MM.1S (cell line): ENCODE results near the gene GAL.

Experiments used
- DNase-seq: peaks from one replicate; pipeline ENCODE4 v3.0.0-alpha.2; 2015
- H2AFZ ChIP-seq: fragments of 300-600 bp; sonication (generic); 2 replicates; pipeline ENCODE4 v1.6.0; 2016; ENCODE audit warnings: antibody characterized with exemption, low read length
- H3F3A ChIP-seq: fragments of 300-600 bp; sonication (generic); 2 replicates; pipeline ENCODE4 v1.6.1; 2016; ENCODE audit warnings: mild to moderate bottlenecking, antibody characterized with exemption, low read length, moderate library complexity, mixed read lengths; ENCODE audit not compliant: insufficient read depth
- H3K27ac ChIP-seq: fragments of 300-600 bp; sonication (generic); 2 replicates; pipeline ENCODE4 v1.5.1; 2016; ENCODE audit warnings: mild to moderate bottlenecking, low read length
- H3K27me3 ChIP-seq: fragments of 300-600 bp; sonication (generic); replicated peaks from 2 replicates; pipeline ENCODE4 v1.6.0; 2016; ENCODE audit warnings: low read length; ENCODE audit not compliant: insufficient read depth
- H3K36me3 ChIP-seq: fragments of 300-600 bp; sonication (generic); replicated peaks from 2 replicates; pipeline ENCODE4 v1.6.1; 2016; ENCODE audit warnings: mild to moderate bottlenecking, low read length, mixed read lengths; ENCODE audit not compliant: insufficient read depth
- H3K4me1 ChIP-seq: fragments of 300-600 bp; sonication (generic); 2 replicates; pipeline ENCODE4 v1.6.1; 2016; ENCODE audit warnings: low read length, mixed read lengths
- H3K4me2 ChIP-seq: fragments of 300-600 bp; sonication (generic); 2 replicates; pipeline ENCODE4 v1.6.0; 2016; ENCODE audit warnings: low read depth, low read length
- H3K4me3 ChIP-seq: fragments of 300-600 bp; sonication (generic); 2 replicates; pipeline ENCODE4 v1.5.1; 2016; ENCODE audit warnings: low read length, mixed read lengths
- H3K79me2 ChIP-seq: fragments of 300-600 bp; sonication (generic); 2 replicates; pipeline ENCODE4 v1.6.1; 2016; ENCODE audit warnings: mixed run types, low read length, mixed read lengths
- H3K9ac ChIP-seq: fragments of 300-600 bp; sonication (generic); 2 replicates; pipeline ENCODE4 v1.6.1; 2016; ENCODE audit warnings: low read length, mixed read lengths
- H3K9me2 ChIP-seq: fragments of 300-600 bp; sonication (generic); replicated peaks from 2 replicates; pipeline ENCODE4 v1.6.1; 2016; ENCODE audit warnings: mild to moderate bottlenecking, low read length, mixed read lengths; ENCODE audit not compliant: insufficient read depth
- H3K9me3 ChIP-seq: fragments of 300-600 bp; sonication (generic); replicated peaks from 2 replicates; pipeline ENCODE4 v1.6.1; 2016; ENCODE audit warnings: mild to moderate bottlenecking, low read length, mixed read lengths; ENCODE audit not compliant: insufficient read depth
- H4K20me1 ChIP-seq: fragments of 300-600 bp; sonication (generic); 2 replicates; pipeline ENCODE4 v1.6.1; 2016; ENCODE audit warnings: mild to moderate bottlenecking, low read length, moderate library complexity, mixed read lengths; ENCODE audit not compliant: insufficient read depth
- EZH2 ChIP-seq: fragments of 300-600 bp; sonication (generic); optimal IDR thresholded peaks from 2 replicates; pipeline ENCODE3; 2017; ENCODE audit warnings: low read depth, mild to moderate bottlenecking, antibody characterized with exemption, low read length, mixed read lengths
- EZH2phosphoT487 ChIP-seq: fragments of 300-600 bp; sonication (generic); IDR thresholded peaks from 2 replicates; pipeline ENCODE4 v1.6.1; 2018; ENCODE audit warnings: antibody characterized with exemption, low read length
- TF ChIP-seq, protein P1 (sequence below): fragments of 300-600 bp; sonication (generic); IDR thresholded peaks from 2 replicates; pipeline ENCODE4 v1.5.1; 2016; ENCODE audit warnings: antibody characterized with exemption, low read length, mixed read lengths

Gene GAL

DNA sequence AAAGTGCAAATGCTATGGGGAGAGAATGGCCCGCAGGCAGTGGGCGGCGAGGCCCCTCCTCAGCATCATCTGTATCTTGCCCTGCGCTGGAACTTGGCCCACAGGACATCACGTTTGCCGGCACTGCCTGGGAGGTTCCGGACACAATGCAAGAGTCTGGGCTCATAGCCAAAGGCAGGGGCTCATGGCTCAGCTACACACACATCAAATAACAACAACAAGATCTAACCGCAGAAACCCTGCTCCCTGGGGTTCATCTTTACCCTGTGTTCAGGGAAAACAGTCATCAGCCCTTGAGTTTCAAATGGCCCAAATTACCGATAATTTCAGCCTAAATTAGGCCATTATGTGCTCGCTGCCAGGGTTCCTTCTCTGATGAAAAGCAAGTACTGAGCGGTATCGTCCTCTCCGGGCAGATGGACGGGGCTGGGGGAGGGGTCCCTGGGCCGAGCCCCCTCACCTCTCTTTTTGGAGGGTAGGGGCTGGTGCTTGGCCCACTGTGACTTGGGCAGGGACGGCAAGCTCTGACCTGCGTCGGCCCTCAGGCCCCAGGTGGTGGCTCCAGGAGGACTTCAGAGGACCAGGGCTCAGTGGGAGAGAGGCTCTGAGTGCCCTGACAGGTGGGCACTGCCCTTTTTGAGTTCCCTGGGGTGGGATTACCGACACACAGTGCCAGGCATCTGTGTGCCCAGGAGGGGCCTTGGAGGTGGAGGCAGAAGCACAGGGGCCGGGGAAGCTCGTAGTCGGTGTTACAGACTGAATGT, 25.0 kb upstream of the GAL start:
- no peak for DNase-seq
- H3K4me3 ChIP-seq = no peak overlapping the region
- H3F3A ChIP-seq = no peaks in the 10 kb centered on the region
- H3K9me3 ChIP-seq = no peaks in the 10 kb centered on the region
- H2AFZ ChIP-seq = no peak overlapping the region
- no peaks in the 10 kb centered on the region for H3K9me2 ChIP-seq
- no peak overlapping the region for H3K9ac ChIP-seq
- H3K27me3 ChIP-seq = peaks cover 95% of the 10 kb centered on the region
- no peaks in the 10 kb centered on the region for H3K36me3 ChIP-seq
- no peak overlapping the region for H3K4me2 ChIP-seq
- no peaks in the 10 kb centered on the region for H4K20me1 ChIP-seq
- no peaks in the 10 kb centered on the region for H3K79me2 ChIP-seq
- TF ChIP-seq EZH2phosphoT487 (no peak), EZH2 (no peak)
- TF ChIP-seq, protein P1, sequence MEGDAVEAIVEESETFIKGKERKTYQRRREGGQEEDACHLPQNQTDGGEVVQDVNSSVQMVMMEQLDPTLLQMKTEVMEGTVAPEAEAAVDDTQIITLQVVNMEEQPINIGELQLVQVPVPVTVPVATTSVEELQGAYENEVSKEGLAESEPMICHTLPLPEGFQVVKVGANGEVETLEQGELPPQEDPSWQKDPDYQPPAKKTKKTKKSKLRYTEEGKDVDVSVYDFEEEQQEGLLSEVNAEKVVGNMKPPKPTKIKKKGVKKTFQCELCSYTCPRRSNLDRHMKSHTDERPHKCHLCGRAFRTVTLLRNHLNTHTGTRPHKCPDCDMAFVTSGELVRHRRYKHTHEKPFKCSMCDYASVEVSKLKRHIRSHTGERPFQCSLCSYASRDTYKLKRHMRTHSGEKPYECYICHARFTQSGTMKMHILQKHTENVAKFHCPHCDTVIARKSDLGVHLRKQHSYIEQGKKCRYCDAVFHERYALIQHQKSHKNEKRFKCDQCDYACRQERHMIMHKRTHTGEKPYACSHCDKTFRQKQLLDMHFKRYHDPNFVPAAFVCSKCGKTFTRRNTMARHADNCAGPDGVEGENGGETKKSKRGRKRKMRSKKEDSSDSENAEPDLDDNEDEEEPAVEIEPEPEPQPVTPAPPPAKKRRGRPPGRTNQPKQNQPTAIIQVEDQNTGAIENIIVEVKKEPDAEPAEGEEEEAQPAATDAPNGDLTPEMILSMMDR = no peak
- H3K27ac ChIP-seq = no peak overlapping the region
- H3K4me1 ChIP-seq = no peaks in the 10 kb centered on the region

DNA sequence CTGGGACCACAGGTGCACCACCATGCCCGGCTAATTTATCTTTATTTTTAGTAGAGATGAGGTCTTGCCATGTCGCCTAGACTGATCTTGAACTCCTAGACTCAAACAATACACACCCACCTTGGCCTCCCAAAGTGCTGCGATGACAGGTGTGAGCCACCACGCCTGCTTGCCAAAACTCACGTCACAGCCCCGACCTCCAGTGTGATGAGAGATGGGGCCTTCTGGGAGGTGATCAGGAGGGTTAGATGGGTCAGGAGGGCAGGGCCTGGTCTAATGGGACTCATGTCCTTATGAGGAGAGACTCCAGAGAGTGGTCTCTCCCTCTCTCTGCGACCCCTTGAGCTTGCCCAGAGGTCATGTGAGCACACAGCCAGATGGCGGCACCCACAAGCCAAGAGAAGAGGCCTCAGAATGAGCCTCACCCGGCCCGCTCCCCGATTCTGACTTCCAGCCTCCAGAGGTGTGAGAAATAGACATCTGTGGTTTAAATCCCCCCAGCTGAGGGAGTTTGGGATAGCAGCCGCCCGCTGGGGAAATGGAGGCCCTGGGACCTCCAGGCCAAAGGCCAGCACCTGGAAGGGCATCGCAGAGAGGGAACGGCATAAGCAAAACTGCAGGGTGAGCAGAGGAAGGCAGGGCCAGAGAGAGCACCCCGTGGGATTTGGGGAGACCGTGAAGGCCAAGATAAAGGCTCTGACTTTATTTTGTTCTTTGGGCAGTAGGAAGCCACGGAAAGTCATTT, 24.1 kb upstream of the GAL start:
- Histone ChIP-seq H3K27me3 (peaks cover 95% of the 10 kb centered on the region), H3K27ac (no peak overlapping the region), H3K36me3 (no peaks in the 10 kb centered on the region), H2AFZ (no peak overlapping the region), H4K20me1 (no peaks in the 10 kb centered on the region), H3K4me1 (no peaks in the 10 kb centered on the region), H3F3A (no peaks in the 10 kb centered on the region), H3K9me3 (no peaks in the 10 kb centered on the region), H3K9me2 (no peaks in the 10 kb centered on the region), H3K9ac (no peak overlapping the region), H3K79me2 (no peaks in the 10 kb centered on the region), H3K4me3 (no peak overlapping the region), H3K4me2 (no peak overlapping the region)
- DNase-seq = no peak
- no peak for TF ChIP-seq EZH2phosphoT487
- TF ChIP-seq, protein P1 = no peak
- TF ChIP-seq EZH2 = no peak

DNA sequence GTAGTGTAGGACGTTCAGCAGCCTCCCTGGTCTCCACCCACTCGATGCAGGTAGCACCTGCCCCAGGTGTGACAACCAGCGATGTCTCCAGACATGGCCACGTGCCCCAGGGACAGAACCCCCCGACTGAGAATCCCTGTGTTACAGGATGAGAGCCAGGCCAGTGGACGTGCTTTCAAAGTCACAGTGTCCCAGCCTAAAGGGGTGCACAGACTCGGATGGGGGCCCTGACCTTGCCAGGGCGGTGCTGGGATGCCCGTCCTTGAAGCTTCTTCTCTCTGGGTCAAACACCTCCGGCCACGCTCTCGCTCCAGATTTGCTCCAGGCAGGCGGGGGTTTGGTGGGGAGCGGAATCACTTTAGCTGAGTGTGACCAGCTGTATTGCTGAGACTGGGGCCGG, 23.3 kb upstream of the GAL start:
- no peak overlapping the region for H3K4me3 ChIP-seq
- H3K4me2 ChIP-seq = no peak overlapping the region
- no peak overlapping the region for H2AFZ ChIP-seq
- H3K27me3 ChIP-seq = peaks cover 93% of the 10 kb centered on the region
- no peaks in the 10 kb centered on the region for H3F3A ChIP-seq
- no peaks in the 10 kb centered on the region for H3K36me3 ChIP-seq
- no peak for DNase-seq
- no peak overlapping the region for H3K9ac ChIP-seq
- no peaks in the 10 kb centered on the region for H3K9me2 ChIP-seq
- H3K9me3 ChIP-seq = no peaks in the 10 kb centered on the region
- no peak overlapping the region for H3K27ac ChIP-seq
- H4K20me1 ChIP-seq = no peaks in the 10 kb centered on the region
- TF ChIP-seq EZH2phosphoT487 (no peak), EZH2 (no peak)
- TF ChIP-seq, protein P1 = no peak
- no peaks in the 10 kb centered on the region for H3K4me1 ChIP-seq
- no peaks in the 10 kb centered on the region for H3K79me2 ChIP-seq
